ENCODE results near the gene GRIN2A.
A peak's percentile ranks its signal among the peaks of the same experiment; 100 is the strongest.
"Not testable (repeated sequence)": the region's sequence is repeated elsewhere in the genome, so short reads cannot be mapped to it uniquely, and the experiment has no call there.

GRIN2A gene

DNA sequence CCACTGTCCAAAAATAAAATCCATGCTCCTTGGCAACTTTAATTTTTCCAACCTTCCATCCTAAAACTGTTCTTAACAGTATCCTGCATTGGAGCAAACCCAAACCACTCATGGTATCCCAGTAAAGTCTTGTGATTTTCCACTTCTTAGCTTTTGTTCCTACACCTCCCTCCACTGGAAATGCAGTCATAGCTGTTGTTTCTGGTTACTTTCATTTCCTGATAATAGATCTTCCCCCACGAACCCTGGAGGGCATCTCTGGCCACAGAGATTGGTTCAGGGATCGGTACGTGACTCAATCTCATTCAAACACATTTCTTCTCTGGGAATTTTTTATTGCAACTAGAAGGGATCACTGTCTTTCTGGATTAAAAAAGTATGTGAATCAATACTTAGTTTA lies 276.0 kb downstream of the GRIN2A start:
- no peaks in the 10 kb centered on the region for H3K9me3 ChIP-seq (ENCODE audit: insufficient read depth, low read depth, low read length)
- H3K27ac ChIP-seq (ENCODE audit: low read length), result no peak overlapping the region
- H3K9ac ChIP-seq (ENCODE audit: low read depth, low read length), result no peak overlapping the region
- no peaks in the 10 kb centered on the region for H3K27me3 ChIP-seq (ENCODE audit: insufficient read depth, low read length)
- no peaks in the 10 kb centered on the region for H3K36me3 ChIP-seq (ENCODE audit: insufficient read depth, low read depth, low read length)
- no peak overlapping the region for H3K4me3 ChIP-seq (ENCODE audit: low read length)
- H3K4me1 ChIP-seq (ENCODE audit: insufficient read depth, low read length), result no peaks in the 10 kb centered on the region

DNA sequence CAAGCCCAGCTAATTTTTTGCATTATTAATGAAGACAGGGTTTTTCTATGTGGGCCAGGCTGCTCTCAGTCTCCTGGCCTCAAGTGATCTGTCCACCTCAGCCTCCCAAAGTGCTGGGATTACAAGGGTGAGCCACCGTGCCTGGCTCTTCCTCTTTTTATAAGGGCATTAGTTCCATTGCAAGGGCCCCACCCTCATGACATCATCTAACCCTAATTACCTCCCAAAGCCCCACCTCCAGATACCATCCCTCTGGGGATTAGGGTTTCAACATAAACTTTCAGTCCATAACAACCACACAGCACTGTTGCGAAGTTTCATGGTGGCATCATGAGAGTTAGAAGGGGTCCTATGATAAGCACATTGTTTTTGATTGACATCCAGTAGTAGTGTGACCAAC lies 277.7 kb downstream of the GRIN2A start:
- no peaks in the 10 kb centered on the region for H3K27me3 ChIP-seq (ENCODE audit: insufficient read depth, low read length)
- H3K4me3 ChIP-seq (ENCODE audit: low read length), result no peak overlapping the region

DNA sequence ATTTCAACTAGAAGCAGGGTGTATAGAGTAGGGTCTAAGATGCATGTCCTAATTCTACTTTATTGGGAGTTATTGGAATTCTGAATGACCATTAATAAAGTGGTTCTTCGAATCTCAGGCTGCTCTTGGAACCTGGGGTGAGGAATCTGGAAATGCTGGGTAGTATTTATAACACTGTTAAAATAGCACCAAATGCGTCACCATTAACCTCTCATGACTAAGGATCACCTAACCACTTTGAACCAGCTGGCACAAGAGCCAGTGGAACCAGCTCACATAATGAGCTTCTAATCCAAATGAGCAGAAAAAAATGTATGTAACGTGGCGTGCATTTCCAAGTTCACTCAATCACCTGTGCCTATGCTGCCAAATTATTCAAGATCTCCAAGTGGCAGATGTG lies 281.7 kb downstream of the GRIN2A start:
- Histone ChIP-seq H3K4me1 (ENCODE audit: insufficient read depth, low read length) (no peaks in the 10 kb centered on the region), H3K9me3 (ENCODE audit: insufficient read depth, low read depth, low read length) (no peaks in the 10 kb centered on the region), H3K36me3 (ENCODE audit: insufficient read depth, low read depth, low read length) (no peaks in the 10 kb centered on the region), H3K9ac (ENCODE audit: low read depth, low read length) (no peak overlapping the region), H3K4me3 (ENCODE audit: low read length) (no peak overlapping the region), H3K27ac (ENCODE audit: low read length) (no peak overlapping the region), H3K27me3 (ENCODE audit: insufficient read depth, low read length) (no peaks in the 10 kb centered on the region)

More for the DNA sequence above, 277.7 kb downstream of the GRIN2A start:
- Histone ChIP-seq H3K9me3 (ENCODE audit: insufficient read depth, low read depth, low read length) (no peaks in the 10 kb centered on the region), H3K4me1 (ENCODE audit: insufficient read depth, low read length) (no peaks in the 10 kb centered on the region), H3K9ac (ENCODE audit: low read depth, low read length) (no peak overlapping the region), H3K36me3 (ENCODE audit: insufficient read depth, low read depth, low read length) (no peaks in the 10 kb centered on the region), H3K27ac (ENCODE audit: low read length) (no peak overlapping the region)

DNA sequence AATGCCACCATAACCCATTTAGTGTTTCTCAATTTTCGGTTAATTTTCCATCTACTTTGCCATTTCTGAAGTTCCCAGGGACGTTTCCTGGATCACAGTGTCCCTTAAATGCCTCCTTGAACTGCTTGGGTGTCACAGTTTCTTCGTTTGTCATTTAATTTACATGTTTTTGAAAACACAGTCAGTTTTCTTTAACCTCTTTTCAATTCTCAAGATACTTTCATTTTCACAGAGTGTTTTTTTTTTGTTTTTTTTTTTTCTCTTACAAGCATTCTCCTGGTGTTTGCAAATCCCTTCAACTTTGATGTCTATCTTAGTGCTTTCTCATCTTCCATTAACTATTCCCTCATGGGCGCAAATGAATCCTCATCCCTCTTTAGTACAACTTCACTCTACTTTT lies 283.7 kb downstream of the GRIN2A start:
- H3K9me3 ChIP-seq (ENCODE audit: insufficient read depth, low read depth, low read length), result no peaks in the 10 kb centered on the region
- H3K27ac ChIP-seq (ENCODE audit: low read length), result no peak overlapping the region
- H3K4me1 ChIP-seq (ENCODE audit: insufficient read depth, low read length), result no peaks in the 10 kb centered on the region
- H3K36me3 ChIP-seq (ENCODE audit: insufficient read depth, low read depth, low read length), result no peaks in the 10 kb centered on the region
- no peak overlapping the region for H3K9ac ChIP-seq (ENCODE audit: low read depth, low read length)
- H3K4me3 ChIP-seq (ENCODE audit: low read length), result no peak overlapping the region
- no peaks in the 10 kb centered on the region for H3K27me3 ChIP-seq (ENCODE audit: insufficient read depth, low read length)

DNA sequence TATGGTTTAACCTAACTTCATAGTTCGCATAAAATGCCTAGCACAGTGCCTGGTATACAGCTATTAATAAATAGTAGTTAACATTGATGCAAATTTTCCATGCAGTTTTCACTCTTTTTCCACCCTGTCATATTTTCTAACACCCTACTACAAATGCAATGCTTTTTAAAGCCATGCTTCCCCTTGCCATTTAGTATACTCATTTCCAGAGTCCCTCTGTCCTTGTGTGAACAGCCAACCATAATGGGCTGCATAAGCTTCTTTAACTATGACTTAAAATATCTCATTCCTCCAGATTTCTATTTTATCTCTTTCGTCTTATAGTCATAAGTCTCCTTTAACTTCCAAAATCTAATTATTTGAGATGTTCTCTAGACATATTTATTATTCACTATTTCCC lies 284.1 kb downstream of the GRIN2A start:
- H3K9me3 ChIP-seq (ENCODE audit: insufficient read depth, low read depth, low read length), result no peaks in the 10 kb centered on the region
- no peak overlapping the region for H3K27ac ChIP-seq (ENCODE audit: low read length)
- H3K27me3 ChIP-seq (ENCODE audit: insufficient read depth, low read length), result no peaks in the 10 kb centered on the region
- H3K4me3 ChIP-seq (ENCODE audit: low read length), result no peak overlapping the region
- no peaks in the 10 kb centered on the region for H3K4me1 ChIP-seq (ENCODE audit: insufficient read depth, low read length)
- no peaks in the 10 kb centered on the region for H3K36me3 ChIP-seq (ENCODE audit: insufficient read depth, low read depth, low read length)
- no peak overlapping the region for H3K9ac ChIP-seq (ENCODE audit: low read depth, low read length)

DNA sequence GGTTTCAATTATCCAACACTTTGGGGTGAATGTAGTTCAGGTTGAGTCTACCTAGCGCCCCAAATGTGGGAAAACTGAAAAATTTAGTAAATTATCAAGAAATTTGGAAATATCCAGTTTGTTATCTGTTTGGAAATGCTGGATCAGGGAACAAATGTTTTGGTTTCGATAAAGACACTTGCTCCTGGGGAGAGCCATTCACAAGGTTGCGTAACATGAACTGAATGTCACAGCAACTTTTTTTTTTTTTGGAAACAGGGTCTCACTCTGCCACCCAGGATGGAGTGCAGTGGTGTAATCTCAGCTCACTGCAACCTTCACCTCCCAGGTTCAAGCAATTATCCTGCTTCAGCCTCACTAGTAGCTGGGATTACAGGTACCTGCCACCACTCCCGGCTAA lies 286.4 kb downstream of the GRIN2A start:
- H3K9me3 ChIP-seq (ENCODE audit: insufficient read depth, low read depth, low read length), result no peaks in the 10 kb centered on the region
- no peaks in the 10 kb centered on the region for H3K27me3 ChIP-seq (ENCODE audit: insufficient read depth, low read length)

DNA sequence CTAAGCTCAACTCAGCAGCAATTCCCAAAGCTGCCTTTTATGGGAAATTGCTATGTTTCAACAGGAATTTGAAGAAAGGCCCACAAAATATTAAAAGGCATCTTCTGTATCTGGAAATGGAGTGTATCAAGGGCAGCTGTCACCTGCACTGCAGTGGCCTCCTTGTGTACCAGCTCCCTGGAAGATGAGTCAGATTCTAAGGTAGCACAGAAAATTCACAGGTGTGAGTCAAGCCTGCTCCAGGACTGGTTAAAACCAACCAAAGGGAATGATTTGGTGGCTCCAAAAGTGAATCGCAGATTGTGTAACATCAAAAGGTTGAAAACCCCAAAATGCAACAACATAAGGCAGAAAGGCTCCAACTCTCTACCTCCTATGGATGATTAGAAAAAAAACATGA lies 296.4 kb downstream of the GRIN2A start:
- Histone ChIP-seq H3K27me3 (ENCODE audit: insufficient read depth, low read length) (no peaks in the 10 kb centered on the region), H3K36me3 (ENCODE audit: insufficient read depth, low read depth, low read length) (no peaks in the 10 kb centered on the region), H3K4me1 (ENCODE audit: insufficient read depth, low read length) (peaks cover 3% of the 10 kb centered on the region; the same call in 1 of the 2 replicates), H3K27ac (ENCODE audit: low read length) (no peak overlapping the region), H3K9ac (ENCODE audit: low read depth, low read length) (no peak overlapping the region), H3K9me3 (ENCODE audit: insufficient read depth, low read depth, low read length) (no peaks in the 10 kb centered on the region), H3K4me3 (ENCODE audit: low read length) (no peak overlapping the region)

More for the DNA sequence above, 286.4 kb downstream of the GRIN2A start:
- H3K4me3 ChIP-seq (ENCODE audit: low read length), result no peak overlapping the region
- no peak overlapping the region for H3K9ac ChIP-seq (ENCODE audit: low read depth, low read length)
- H3K36me3 ChIP-seq (ENCODE audit: insufficient read depth, low read depth, low read length), result no peaks in the 10 kb centered on the region
- H3K27ac ChIP-seq (ENCODE audit: low read length), result no peak overlapping the region
- H3K4me1 ChIP-seq (ENCODE audit: insufficient read depth, low read length), result no peaks in the 10 kb centered on the region

DNA sequence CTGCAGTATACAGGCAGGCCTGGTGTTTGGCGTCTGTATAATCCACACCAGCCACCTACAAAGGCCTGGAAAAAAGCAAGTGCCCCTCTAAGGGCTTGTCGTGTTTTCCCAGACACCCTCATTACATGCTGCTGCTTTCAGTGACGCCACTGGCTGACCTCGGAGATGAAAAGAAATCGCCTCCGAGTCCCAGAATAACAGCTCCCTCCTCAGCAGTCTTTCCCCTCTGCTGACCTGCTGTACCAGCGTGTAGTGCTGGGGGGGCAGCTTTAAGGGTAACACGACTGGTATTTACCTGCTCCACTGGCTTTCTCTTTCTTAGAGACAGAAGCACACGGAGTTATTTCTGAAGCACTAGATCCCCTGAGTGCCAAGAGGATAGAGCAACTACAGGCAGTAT lies 296.8 kb downstream of the GRIN2A start:
- no peak overlapping the region for H3K27ac ChIP-seq (ENCODE audit: low read length)
- no peaks in the 10 kb centered on the region for H3K9me3 ChIP-seq (ENCODE audit: insufficient read depth, low read depth, low read length)
- H3K4me1 ChIP-seq (ENCODE audit: insufficient read depth, low read length), result 0 out of 2 replicates have a peak, but pooled peaks cover under 1% of the 10 kb centered on the region
- no peaks in the 10 kb centered on the region for H3K27me3 ChIP-seq (ENCODE audit: insufficient read depth, low read length)
- H3K36me3 ChIP-seq (ENCODE audit: insufficient read depth, low read depth, low read length), result no peaks in the 10 kb centered on the region
- H3K9ac ChIP-seq (ENCODE audit: low read depth, low read length), result no peak overlapping the region
- no peak overlapping the region for H3K4me3 ChIP-seq (ENCODE audit: low read length)

DNA sequence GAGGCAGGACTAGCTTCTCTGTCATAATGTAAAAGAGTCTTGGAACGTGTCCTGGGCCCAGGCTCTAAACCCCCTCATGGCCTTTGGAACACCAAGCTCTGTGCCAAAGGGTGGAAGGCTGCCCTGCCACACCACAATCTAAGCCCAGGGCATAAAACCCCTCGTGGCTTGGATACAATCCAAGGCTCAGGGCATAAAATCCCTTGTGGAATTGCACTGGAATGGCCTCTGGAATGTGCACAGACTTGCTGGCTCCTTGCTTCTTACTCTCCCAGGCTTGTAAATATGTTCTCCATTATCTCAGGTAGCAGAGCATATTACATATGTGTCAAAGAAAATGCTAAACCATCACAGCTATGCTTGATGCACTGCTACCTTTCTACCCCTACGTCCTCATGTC lies 306.2 kb downstream of the GRIN2A start:
- H3K27me3 ChIP-seq (ENCODE audit: insufficient read depth, low read length); H3K9me3 ChIP-seq (ENCODE audit: insufficient read depth, low read depth, low read length); H3K27ac ChIP-seq (ENCODE audit: low read length); H3K36me3 ChIP-seq (ENCODE audit: insufficient read depth, low read depth, low read length); H3K4me3 ChIP-seq (ENCODE audit: low read length); H3K9ac ChIP-seq (ENCODE audit: low read depth, low read length): not testable (repeated sequence)
- peaks cover 10% of the 10 kb centered on the region; the same call in 1 of the 2 replicates for H3K4me1 ChIP-seq (ENCODE audit: insufficient read depth, low read length)

DNA sequence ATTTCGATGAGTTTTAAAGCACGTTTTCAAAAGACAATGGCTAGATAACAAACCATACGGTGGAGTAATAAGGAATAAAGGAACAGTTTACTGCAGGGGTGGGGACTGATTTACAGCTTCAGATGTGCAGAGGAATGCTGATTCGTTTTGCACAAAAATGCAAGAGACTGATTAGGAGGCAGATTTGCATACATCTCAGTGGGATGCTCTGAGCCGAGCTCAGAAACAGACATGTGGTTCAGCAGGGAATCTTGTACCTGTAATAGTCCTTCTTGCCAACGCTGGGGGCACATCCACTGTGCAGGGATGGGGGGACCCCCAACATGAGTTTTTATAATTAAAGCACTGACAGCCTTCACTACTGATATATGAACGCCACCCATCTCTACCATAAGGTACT lies 308.0 kb downstream of the GRIN2A start:
- no peaks in the 10 kb centered on the region for H3K36me3 ChIP-seq (ENCODE audit: insufficient read depth, low read depth, low read length)
- H3K4me1 ChIP-seq (ENCODE audit: insufficient read depth, low read length), result peaks cover 10% of the 10 kb centered on the region; the same call in 1 of the 2 replicates
- peak overlapping the region; percentile 3; the same call in 1 of the 2 replicates for H3K4me3 ChIP-seq (ENCODE audit: low read length)
- H3K27me3 ChIP-seq (ENCODE audit: insufficient read depth, low read length), result no peaks in the 10 kb centered on the region
- no peak overlapping the region for H3K9ac ChIP-seq (ENCODE audit: low read depth, low read length)
- no peak overlapping the region for H3K27ac ChIP-seq (ENCODE audit: low read length)
- no peaks in the 10 kb centered on the region for H3K9me3 ChIP-seq (ENCODE audit: insufficient read depth, low read depth, low read length)

DNA sequence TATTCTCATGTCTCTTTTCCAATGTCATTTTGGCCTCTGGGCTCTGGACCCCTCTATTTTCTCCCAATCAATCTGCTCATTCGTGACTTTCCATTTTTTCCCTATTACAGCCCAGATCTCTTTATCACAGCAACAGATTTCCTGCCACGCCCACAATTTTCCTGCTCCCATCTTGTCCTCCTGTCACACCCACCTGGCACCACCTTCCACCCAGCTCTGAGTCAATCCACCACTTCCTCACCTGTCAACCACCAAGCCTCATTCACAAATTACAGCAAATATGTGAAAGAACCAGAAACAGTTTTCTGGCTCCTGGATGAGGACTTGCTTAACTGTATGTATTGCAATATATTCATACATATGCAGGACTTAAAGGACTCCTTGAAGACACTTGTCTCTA lies 311.3 kb downstream of the GRIN2A start:
- Histone ChIP-seq H3K4me1 (ENCODE audit: insufficient read depth, low read length) (peaks cover 10% of the 10 kb centered on the region; the same call in 1 of the 2 replicates), H3K27me3 (ENCODE audit: insufficient read depth, low read length) (no peaks in the 10 kb centered on the region), H3K9ac (ENCODE audit: low read depth, low read length) (no peak overlapping the region), H3K36me3 (ENCODE audit: insufficient read depth, low read depth, low read length) (no peaks in the 10 kb centered on the region), H3K27ac (ENCODE audit: low read length) (no peak overlapping the region), H3K4me3 (ENCODE audit: low read length) (no peak overlapping the region), H3K9me3 (ENCODE audit: insufficient read depth, low read depth, low read length) (no peaks in the 10 kb centered on the region)

DNA sequence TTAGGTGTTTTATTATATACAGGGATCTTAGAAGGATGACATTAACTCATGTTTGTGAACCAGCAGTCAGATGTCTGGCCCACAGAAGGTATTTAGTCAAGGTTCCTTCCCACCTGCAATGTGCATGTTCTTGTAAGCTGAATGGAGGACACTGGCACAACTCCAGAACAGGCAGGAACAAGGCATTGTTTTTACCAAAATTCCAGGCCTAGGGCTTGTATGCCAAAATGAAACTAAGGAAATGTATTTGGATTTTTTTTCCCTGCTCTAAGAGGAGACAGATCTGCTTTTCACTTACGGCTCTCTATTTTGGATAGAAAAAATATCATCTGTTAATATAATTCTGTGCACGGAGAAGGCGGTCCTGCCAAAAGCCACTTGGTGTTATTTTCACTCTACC lies 312.5 kb downstream of the GRIN2A start:
- H3K4me3 ChIP-seq (ENCODE audit: low read length), result no peak overlapping the region
- H3K9me3 ChIP-seq (ENCODE audit: insufficient read depth, low read depth, low read length), result no peaks in the 10 kb centered on the region
- H3K27me3 ChIP-seq (ENCODE audit: insufficient read depth, low read length), result no peaks in the 10 kb centered on the region
- no peak overlapping the region for H3K9ac ChIP-seq (ENCODE audit: low read depth, low read length)
- H3K27ac ChIP-seq (ENCODE audit: low read length), result no peak overlapping the region
- peaks cover 10% of the 10 kb centered on the region; the same call in 1 of the 2 replicates for H3K4me1 ChIP-seq (ENCODE audit: insufficient read depth, low read length)
- H3K36me3 ChIP-seq (ENCODE audit: insufficient read depth, low read depth, low read length), result no peaks in the 10 kb centered on the region

All from iPS-20b (cell line).